ENCODE results near the gene C9orf57. TPM values are rescaled to one million over a fixed set of nuclear protein-coding genes. Genes with fewer than 3 reads are reported as not detected.
"Not testable (repeated sequence)": the region's sequence is repeated elsewhere in the genome, so short reads cannot be mapped to it uniquely, and the experiment has no call there.

Gene C9orf57
- total RNA-seq (not detected), total RNA-seq (0 reads per million in 2 donors)

GRCh38 chr9:72060513-72060912 lies at the start of gene C9orf57:
C9orf57 (minus strand) TSS chr9:72060613; CDS start chr9:72059331, 1,282 bp downstream.
- ATAC-seq: no peak
- no peaks in the 10 kb centered on the region for H3K4me1 Mint-ChIP-seq
- H3K36me3 Mint-ChIP-seq (ENCODE audit: low read depth): peaks cover 2% of the 10 kb centered on the region

GRCh38 chr9:72102520-72102919 lies 42.1 kb upstream of the C9orf57 start:
- ATAC-seq (no peak), DNase-seq (no peak)
- H3K27me3 Mint-ChIP-seq: no peaks in the 10 kb centered on the region
- no peaks in the 10 kb centered on the region for H3K36me3 Mint-ChIP-seq (ENCODE audit: low read depth)
- no peak overlapping the region for H3K27ac Mint-ChIP-seq
- H3K9me3 ChIP-seq (ENCODE audit: control insufficient read depth, low read length, poor library complexity, severe bottlenecking): no peaks in the 10 kb centered on the region
- no peak overlapping the region for H3K4me3 Mint-ChIP-seq
- H3K4me1 Mint-ChIP-seq: no peaks in the 10 kb centered on the region

More at GRCh38 chr9:72060513-72060912, at the start of gene C9orf57:
- DNase-seq: no peak
- H3K4me3 Mint-ChIP-seq: no peak within 1 kb of the TSS
- no peaks in the 10 kb centered on the region for H3K9me3 ChIP-seq (ENCODE audit: control insufficient read depth, low read length, poor library complexity, severe bottlenecking)
- H3K27ac Mint-ChIP-seq: no peak within 1 kb of the TSS
- H3K27me3 Mint-ChIP-seq: peaks cover 20% of the 10 kb centered on the region

- H3K9me3 ChIP-seq (ENCODE audit: control insufficient read depth, low read length, poor library complexity, severe bottlenecking); H3K4me1 Mint-ChIP-seq; DNase-seq; H3K36me3 Mint-ChIP-seq (ENCODE audit: low read depth); H3K27ac Mint-ChIP-seq; ATAC-seq; H3K4me3 Mint-ChIP-seq: not testable (repeated sequence)
- H3K27me3 Mint-ChIP-seq: peaks cover 15% of the 10 kb centered on the region
Observed at GRCh38 chr9:72095520-72095919, 35.1 kb upstream of the C9orf57 start.

- ATAC-seq (no peak), DNase-seq (no peak)
- H3K9me3 ChIP-seq (ENCODE audit: control insufficient read depth, low read length, poor library complexity, severe bottlenecking): no peaks in the 10 kb centered on the region
- no peak overlapping the region for H3K27ac Mint-ChIP-seq
- no peaks in the 10 kb centered on the region for H3K4me1 Mint-ChIP-seq
- H3K36me3 Mint-ChIP-seq (ENCODE audit: low read depth): no peaks in the 10 kb centered on the region
- peaks cover 19% of the 10 kb centered on the region for H3K27me3 Mint-ChIP-seq
- no peak overlapping the region for H3K4me3 Mint-ChIP-seq
Observed at GRCh38 chr9:72092820-72093219, 32.4 kb upstream of the C9orf57 start.

- Mint-ChIP-seq H3K4me3 (no peak overlapping the region), H3K4me1 (no peaks in the 10 kb centered on the region), H3K27ac (no peak overlapping the region), H3K36me3 (ENCODE audit: low read depth) (no peaks in the 10 kb centered on the region), H3K27me3 (peaks cover 42% of the 10 kb centered on the region)
- DNase-seq (no peak), ATAC-seq (no peak)
- no peaks in the 10 kb centered on the region for H3K9me3 ChIP-seq (ENCODE audit: control insufficient read depth, low read length, poor library complexity, severe bottlenecking)
Observed at GRCh38 chr9:72089451-72090130, 29.2 kb upstream of the C9orf57 start.

- Mint-ChIP-seq H3K36me3 (ENCODE audit: low read depth) (no peaks in the 10 kb centered on the region), H3K4me3 (no peak overlapping the region), H3K4me1 (no peaks in the 10 kb centered on the region), H3K27me3 (peaks cover 42% of the 10 kb centered on the region), H3K27ac (no peak overlapping the region)
- no peaks in the 10 kb centered on the region for H3K9me3 ChIP-seq (ENCODE audit: control insufficient read depth, low read length, poor library complexity, severe bottlenecking)
- DNase-seq (no peak), ATAC-seq (no peak)
Observed at GRCh38 chr9:72082536-72082935, 22.1 kb upstream of the C9orf57 start.

DNA sequence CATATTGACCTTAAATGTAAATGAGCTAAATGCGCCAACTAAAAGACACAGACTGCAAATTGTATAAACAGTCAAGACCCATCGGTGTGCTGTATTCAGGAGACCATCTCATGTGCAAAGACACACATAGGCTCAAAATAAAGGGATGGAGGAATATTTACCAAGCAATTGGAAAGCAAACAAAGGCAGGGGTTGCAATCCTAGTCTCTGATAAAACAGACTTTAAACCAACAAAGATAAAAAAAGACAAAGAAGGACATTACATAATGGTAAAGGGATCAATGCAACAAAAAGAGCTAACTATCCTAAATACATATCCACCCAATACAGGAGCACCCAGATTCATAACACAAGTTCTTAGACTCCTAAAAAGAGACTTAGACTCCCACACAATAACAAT lies 14.3 kb upstream of the C9orf57 start:
- H3K4me3 Mint-ChIP-seq; H3K4me1 Mint-ChIP-seq; H3K27ac Mint-ChIP-seq; DNase-seq; ATAC-seq; H3K36me3 Mint-ChIP-seq (ENCODE audit: low read depth); H3K9me3 ChIP-seq (ENCODE audit: control insufficient read depth, low read length, poor library complexity, severe bottlenecking); H3K27me3 Mint-ChIP-seq: not testable (repeated sequence)

- H3K4me3 Mint-ChIP-seq: no peak overlapping the region
- H3K27me3 Mint-ChIP-seq: peaks cover 24% of the 10 kb centered on the region
- no peak overlapping the region for H3K27ac Mint-ChIP-seq
- no peaks in the 10 kb centered on the region for H3K4me1 Mint-ChIP-seq
- ATAC-seq: no peak
- no peak for DNase-seq
- H3K9me3 ChIP-seq (ENCODE audit: control insufficient read depth, low read length, poor library complexity, severe bottlenecking): no peaks in the 10 kb centered on the region
- H3K36me3 Mint-ChIP-seq (ENCODE audit: low read depth): peaks cover 2% of the 10 kb centered on the region
Observed at GRCh38 chr9:72065076-72065475, 4.7 kb upstream of the C9orf57 start.

GRCh38 chr9:72052122-72052521 lies 8.3 kb downstream of the C9orf57 start:
- peaks cover 40% of the 10 kb centered on the region for H3K27me3 Mint-ChIP-seq
- no peaks in the 10 kb centered on the region for H3K36me3 Mint-ChIP-seq (ENCODE audit: low read depth)
- no peak overlapping the region for H3K27ac Mint-ChIP-seq
- no peak for DNase-seq
- no peak for ATAC-seq
- no peaks in the 10 kb centered on the region for H3K4me1 Mint-ChIP-seq
- H3K4me3 Mint-ChIP-seq: no peak overlapping the region
- no peaks in the 10 kb centered on the region for H3K9me3 ChIP-seq (ENCODE audit: control insufficient read depth, low read length, poor library complexity, severe bottlenecking)

DNA sequence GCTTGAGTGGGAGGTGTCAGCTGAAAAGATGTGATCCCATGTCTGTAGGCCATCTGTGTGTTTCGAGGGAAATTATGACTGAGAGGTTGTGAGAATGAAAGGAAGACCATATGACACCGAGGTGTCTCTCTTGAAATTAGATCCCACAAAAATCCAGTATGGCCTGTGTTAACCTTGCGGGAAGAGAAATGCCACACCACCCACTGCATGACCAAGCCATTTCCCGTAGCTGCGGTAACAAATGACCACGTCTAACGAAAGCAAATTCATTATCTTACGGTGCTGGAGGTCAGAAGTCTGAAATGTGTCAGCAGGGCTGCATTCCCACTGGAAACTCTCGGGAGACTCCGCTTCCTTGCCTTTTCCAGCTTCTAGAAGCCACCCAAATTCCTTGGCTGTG lies 11.6 kb downstream of the C9orf57 start:
- DNase-seq (no peak), ATAC-seq (no peak)
- Mint-ChIP-seq H3K4me3 (no peak overlapping the region), H3K27ac (no peak overlapping the region), H3K27me3 (peaks cover 65% of the 10 kb centered on the region), H3K36me3 (ENCODE audit: low read depth) (peaks cover 3% of the 10 kb centered on the region), H3K4me1 (no peaks in the 10 kb centered on the region)
- H3K9me3 ChIP-seq (ENCODE audit: control insufficient read depth, low read length, poor library complexity, severe bottlenecking): no peaks in the 10 kb centered on the region

GRCh38 chr9:72046630-72047456 lies 13.6 kb downstream of the C9orf57 start:
- DNase-seq: no peak
- Mint-ChIP-seq H3K27me3 (peaks cover 80% of the 10 kb centered on the region), H3K4me3 (no peak overlapping the region), H3K27ac (peak overlapping the region; percentile 66), H3K4me1 (peaks cover under 1% of the 10 kb centered on the region), H3K36me3 (ENCODE audit: low read depth) (peaks cover 3% of the 10 kb centered on the region)
- no peaks in the 10 kb centered on the region for H3K9me3 ChIP-seq (ENCODE audit: control insufficient read depth, low read length, poor library complexity, severe bottlenecking)
- no peak for ATAC-seq

GRCh38 chr9:72044095-72044494 lies 16.3 kb downstream of the C9orf57 start:
- Mint-ChIP-seq H3K4me3 (no peak overlapping the region), H3K27ac (no peak overlapping the region)
- no peak for DNase-seq

DNA sequence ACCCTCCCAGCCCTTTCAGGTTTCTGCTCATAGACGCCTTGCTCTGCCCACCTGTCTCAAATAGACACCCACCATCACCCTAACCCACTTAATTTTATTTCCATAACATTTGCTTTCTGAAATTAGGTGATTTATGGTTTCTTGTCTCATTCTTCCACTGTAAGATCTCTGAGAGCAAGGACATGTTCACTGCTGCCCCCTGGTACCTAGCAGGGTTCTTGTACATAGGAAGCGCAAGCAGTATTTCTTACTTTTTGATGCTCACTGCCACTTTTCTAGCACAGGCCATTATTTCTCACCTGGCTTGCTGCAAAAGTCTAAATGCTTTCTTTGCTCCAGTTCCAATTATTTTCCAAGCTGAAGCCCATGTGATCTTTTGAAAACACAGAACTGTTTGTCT lies 16.8 kb downstream of the C9orf57 start:
- ATAC-seq: no peak
- H3K4me1 Mint-ChIP-seq: peaks cover 11% of the 10 kb centered on the region
- peaks cover 3% of the 10 kb centered on the region for H3K36me3 Mint-ChIP-seq (ENCODE audit: low read depth)
- peaks cover 83% of the 10 kb centered on the region for H3K27me3 Mint-ChIP-seq
- H3K27ac Mint-ChIP-seq: no peak overlapping the region
- H3K4me3 Mint-ChIP-seq: no peak overlapping the region
- no peaks in the 10 kb centered on the region for H3K9me3 ChIP-seq (ENCODE audit: control insufficient read depth, low read length, poor library complexity, severe bottlenecking)
- no peak for DNase-seq

More at GRCh38 chr9:72044095-72044494, 16.3 kb downstream of the C9orf57 start:
- peaks cover 3% of the 10 kb centered on the region for H3K36me3 Mint-ChIP-seq (ENCODE audit: low read depth)
- H3K27me3 Mint-ChIP-seq: peaks cover 84% of the 10 kb centered on the region
- no peaks in the 10 kb centered on the region for H3K9me3 ChIP-seq (ENCODE audit: control insufficient read depth, low read length, poor library complexity, severe bottlenecking)
- H3K4me1 Mint-ChIP-seq: peaks cover 7% of the 10 kb centered on the region
- no peak for ATAC-seq
